K562 (cell line): ENCODE results near the gene CHMP2A. TPM values are rescaled to one million over a fixed set of nuclear protein-coding genes. Genes with fewer than 3 reads are reported as not detected.

Experiments
- CHD4 ChIP-seq: fragments of 200-600 bp; sonication (generic); IDR thresholded peaks from 3 replicates; pipeline ENCODE4 v1.6.1; 2012; ENCODE audit warnings: low read depth, mild to moderate bottlenecking, mixed read lengths, low read length, inconsistent platforms; ENCODE audit not compliant: insufficient read depth, insufficient replicate concordance, poor library complexity, severe bottlenecking
- FOXK2 ChIP-seq, 2 experiments: fragments of 450-650 bp; IDR thresholded peaks in 1 of 2; conservative IDR thresholded peaks in 1 of 2; 2 replicates each; pipeline ENCODE4 v1.6.1; 2016; ENCODE audit warnings: low read depth in 2 of 2, mild to moderate bottlenecking in 1 of 2
- HMBOX1 ChIP-seq: sonication (generic); IDR thresholded peaks from 2 replicates; pipeline ENCODE4 v1.6.1; 2016
- HNRNPK ChIP-seq: fragments of 200-400 bp; formaldehyde crosslinking; IDR thresholded peaks from one replicate; pipeline ENCODE4 v1.6.1; 2018; ENCODE audit warnings: mild to moderate bottlenecking, low read depth, low read length; ENCODE audit not compliant: poor library complexity, severe bottlenecking
- HSF4 ChIP-seq: fragments of 250-450 bp; sonication (Bioruptor Pico); IDR thresholded peaks from 2 replicates; pipeline ENCODE4 v2.1.2; 2022; ENCODE audit warnings: mild to moderate bottlenecking, moderate library complexity, borderline replicate concordance
- LEF1 ChIP-seq: fragments of 450-650 bp; IDR thresholded peaks from 2 replicates; pipeline ENCODE4 v1.6.1; 2016; ENCODE audit warnings: mild to moderate bottlenecking
- MBD1 ChIP-seq: fragments of 250-450 bp; sonication (Bioruptor Pico); IDR thresholded peaks from 2 replicates; pipeline ENCODE4 v1.8.0; 2022; ENCODE audit warnings: inconsistent platforms
- MBD2 ChIP-seq: sonication (generic); IDR thresholded peaks from 2 replicates; pipeline ENCODE4 v1.6.1; 2016; ENCODE audit warnings: low read depth, borderline replicate concordance
- NFIC ChIP-seq: fragments of 450-650 bp; IDR thresholded peaks from 2 replicates; pipeline ENCODE4 v1.6.1; 2017; ENCODE audit warnings: mild to moderate bottlenecking, inconsistent platforms
- POU5F1 ChIP-seq: fragments of 150-350 bp; IDR thresholded peaks from 2 replicates; pipeline ENCODE4 v1.6.1; 2014; ENCODE audit warnings: borderline replicate concordance, low read length, low read depth, mild to moderate bottlenecking; ENCODE audit not compliant: partially characterized antibody
- PPARD ChIP-seq: fragments of 250-450 bp; sonication (Bioruptor Pico); IDR thresholded peaks from 2 replicates; pipeline ENCODE4 v1.8.0; 2022; ENCODE audit warnings: inconsistent platforms, mild to moderate bottlenecking, moderate library complexity
- RAD21 ChIP-seq, 2 experiments: fragments of 250-450 bp in 1 of 2; fragments of 450-650 bp in 1 of 2; sonication (Bioruptor Pico) in 1 of 2; formaldehyde crosslinking in 1 of 2; IDR thresholded peaks in 1 of 2; conservative IDR thresholded peaks in 1 of 2; 2 replicates each; pipeline versions ENCODE4 v1.4.0 to v1.8.0; 2020 to 2022; ENCODE audit warnings: mild to moderate bottlenecking in 2 of 2, moderate library complexity in 1 of 2
- SMAD1 ChIP-seq: fragments of 150-350 bp; IDR thresholded peaks from 2 replicates; pipeline ENCODE4 v1.6.1; 2014; ENCODE audit warnings: low read length, low read depth; ENCODE audit not compliant: partially characterized antibody
- ZNF212 ChIP-seq: fragments of 450-650 bp; formaldehyde crosslinking; IDR thresholded peaks from 2 replicates; pipeline ENCODE4 v1.4.0; 2020; ENCODE audit warnings: mild to moderate bottlenecking
- ZNF431 ChIP-seq: sonication (generic); formaldehyde crosslinking; IDR thresholded peaks from 2 replicates; pipeline ENCODE4 v1.8.0; 2022; ENCODE audit warnings: mild to moderate bottlenecking, missing genetic modification reagents
- ZNF512 ChIP-seq: IDR thresholded peaks from 2 replicates; pipeline ENCODE4 v1.6.1; 2016; ENCODE audit warnings: missing genetic modification characterization, missing compliant biosample characterization
- polyA plus RNA-seq, 8 experiments: library from polyadenylated mRNA; depleted of rRNA in 4 of 8; stranded (reverse) in 5 of 8; unstranded in 3 of 8; fragments of >200 nt; fragmentation: Nextera tagmentation in 2 of 8; fragmentation: Illumina TruSeq in 1 of 8; extraction: Ambion mirVana in 2 of 8; extraction: Trizol in 1 of 8; gene quantifications; 2 replicates each; pipeline versions ENCODE4 v1.2.1 to v1.2.3, GENCODE V29; 2011 to 2014; ENCODE audit warnings: inconsistent platforms in 1 of 8, missing spikeins in 1 of 8
- total RNA-seq, 7 experiments: library from RNA; depleted of rRNA in 6 of 7; stranded (reverse); fragments of >200 nt in 6 of 7; fragmentation: Illumina TruSeq in 2 of 7; extraction: Trizol in 2 of 7; gene quantifications; 2 replicates each; pipeline versions ENCODE4 v1.2.1 to v1.2.3, GENCODE V29; 2011 to 2021; ENCODE audit warnings: low replicate concordance in 1 of 7

Gene CHMP2A
- total and polyA plus RNA-seq, 9 of the 15 experiments (the other 6 are each of a cell fraction or from before 2014, with no cell fraction given): 57.6 to 159 (median 87.2) TPM

- no peak for TF ChIP-seq ZNF512 (tag)
- TF ChIP-seq MBD1 (CRISPR knock-in tag): no peak
- no peak for TF ChIP-seq PPARD
- 0 out of 2 replicates have a peak, but pooled peaks have one; percentile 16 for TF ChIP-seq LEF1
- TF ChIP-seq NFIC: no peak
- TF ChIP-seq MBD2: no peak
- no peak for TF ChIP-seq ZNF212 (CRISPR knock-in tag)
- no peak for TF ChIP-seq SMAD1
- TF ChIP-seq HSF4 (CRISPR knock-in tag): no peak
- no peak for TF ChIP-seq HMBOX1
- TF ChIP-seq FOXK2 (conservative IDR thresholded peaks at IDR 0.05 in 1 of 2, IDR thresholded peaks at IDR 0.05 in 1 of 2; ENCODE audit: low read depth in 2 of 2): 0 out of 4 replicates have a peak, but pooled peaks of 1 of the 2 experiments have one; percentile 17
- no peak for TF ChIP-seq POU5F1
- no peak for TF ChIP-seq HNRNPK
- no peak for TF ChIP-seq ZNF431 (CRISPR knock-in tag)
- no peak for TF ChIP-seq CHD4
- no peak; a peak in 1 of 4 replicates for TF ChIP-seq RAD21 (CRISPR knock-in tag; conservative IDR thresholded peaks at IDR 0.05 in 1 of 2, IDR thresholded peaks at IDR 0.05 in 1 of 2)
Observed at GRCh38 chr19:58519087-58519354, 35.9 kb downstream of the CHMP2A start (continued).
